HEK293 (cell line): ENCODE data around the gene KNOP1.
A peak's percentile ranks its signal among the peaks of the same experiment; 100 is the strongest.

Source experiments
- CTCF ChIA-PET: fragments of 350-600 bp; formaldehyde crosslinking; extraction: SDS; loops from one replicate; lab custom pipeline; 2021; ENCODE audit warnings: antibody characterized with exemption; lab: Yijun Ruan, JAX
- POLR2A ChIA-PET: fragments of 300-600 bp; formaldehyde crosslinking; extraction: SDS; loops from one replicate; lab custom pipeline; 2020; ENCODE audit warnings: antibody characterized with exemption, inconsistent platforms; lab: Yijun Ruan, JAX
- H3K27ac ChIP-seq: fragments of 200-500 bp; sonication (Bioruptor generic); 2 replicates; pipeline ENCODE4 v1.5.1; 2014; ENCODE audit warnings: low read depth, low read length, control low read depth, inconsistent platforms; ENCODE audit errors: extremely low read depth
- H3K36me3 ChIP-seq, 2 experiments: fragments of 200-500 bp in 1 of 2; sonication (Bioruptor generic) in 1 of 2; 1 replicate in 1 of 2; 2 replicates in 1 of 2; pipeline ENCODE4 v1.5.1; 2014 to 2017; ENCODE audit warnings: inconsistent platforms in 2 of 2, low read length in 2 of 2; ENCODE audit not compliant: control insufficient read depth in 2 of 2, insufficient read depth in 1 of 2
- H3K4me1 ChIP-seq: fragments of 200-500 bp; sonication (Bioruptor generic); 2 replicates; pipeline ENCODE4 v1.5.1; 2014; ENCODE audit warnings: mild to moderate bottlenecking, low read length, inconsistent platforms; ENCODE audit not compliant: control insufficient read depth, insufficient read depth
- H3K4me3 ChIP-seq: 2 replicates; pipeline ENCODE4 v1.5.1; 2011; ENCODE audit warnings: low read depth, mild to moderate bottlenecking, control low read depth, low read length, moderate library complexity
- H3K9me3 ChIP-seq: fragments of 200-500 bp; sonication (Bioruptor generic); 2 replicates; pipeline ENCODE4 v1.5.1; 2014; ENCODE audit warnings: low read depth, low read length, inconsistent platforms; ENCODE audit not compliant: control insufficient read depth, insufficient read depth
- KLF8 ChIP-seq: fragments of 450-650 bp; formaldehyde crosslinking; IDR thresholded peaks from 2 replicates; pipeline ENCODE4 v1.5.1; 2016; ENCODE audit warnings: missing biosample characterization, missing genetic modification characterization
- OSR2 ChIP-seq: fragments of 450-650 bp; formaldehyde crosslinking; IDR thresholded peaks from 2 replicates; pipeline ENCODE4 v1.5.1; 2016; ENCODE audit warnings: missing biosample characterization, missing genetic modification characterization
- RBAK ChIP-seq: fragments of 450-650 bp; formaldehyde crosslinking; IDR thresholded peaks from 2 replicates; pipeline ENCODE4 v1.5.1; 2016; ENCODE audit warnings: missing biosample characterization, missing genetic modification characterization
- SCRT1 ChIP-seq: fragments of 450-650 bp; formaldehyde crosslinking; IDR thresholded peaks from 2 replicates; pipeline ENCODE4 v1.5.1; 2016; ENCODE audit warnings: missing biosample characterization, missing genetic modification characterization, borderline replicate concordance
- SP3 ChIP-seq: fragments of 450-650 bp; formaldehyde crosslinking; IDR thresholded peaks from 2 replicates; pipeline ENCODE4 v1.5.1; 2016; ENCODE audit warnings: missing biosample characterization, missing genetic modification characterization
- WT1 ChIP-seq: fragments of 450-650 bp; formaldehyde crosslinking; IDR thresholded peaks from 2 replicates; pipeline ENCODE4 v1.5.1; 2016; ENCODE audit warnings: missing biosample characterization, missing genetic modification characterization
- ZBTB44 ChIP-seq: fragments of 450-650 bp; IDR thresholded peaks from 2 replicates; pipeline ENCODE4 v1.5.1; 2018; ENCODE audit warnings: missing biosample characterization, mild to moderate bottlenecking, missing genetic modification characterization
- ZBTB49 ChIP-seq: fragments of 450-650 bp; formaldehyde crosslinking; IDR thresholded peaks from 2 replicates; pipeline ENCODE4 v1.5.1; 2016; ENCODE audit warnings: missing biosample characterization, missing genetic modification characterization, low read depth
- ZFP41 ChIP-seq: fragments of 450-650 bp; formaldehyde crosslinking; IDR thresholded peaks from 2 replicates; pipeline ENCODE4 v1.5.1; 2016; ENCODE audit warnings: missing biosample characterization, missing genetic modification characterization, borderline replicate concordance
- ZFP69B ChIP-seq: fragments of 450-650 bp; formaldehyde crosslinking; IDR thresholded peaks from 2 replicates; pipeline ENCODE4 v1.5.1; 2016; ENCODE audit warnings: missing biosample characterization, missing genetic modification characterization
- ZNF138 ChIP-seq: fragments of 450-650 bp; formaldehyde crosslinking; IDR thresholded peaks from 2 replicates; pipeline ENCODE4 v1.5.1; 2016; ENCODE audit warnings: missing biosample characterization, missing genetic modification characterization, borderline replicate concordance
- ZNF155 ChIP-seq: fragments of 450-650 bp; formaldehyde crosslinking; IDR thresholded peaks from 2 replicates; pipeline ENCODE4 v1.5.1; 2016; ENCODE audit warnings: missing biosample characterization, missing genetic modification characterization
- ZNF157 ChIP-seq: fragments of 450-650 bp; formaldehyde crosslinking; IDR thresholded peaks from 2 replicates; pipeline ENCODE4 v1.5.1; 2016; ENCODE audit warnings: missing biosample characterization, missing genetic modification characterization
- ZNF513 ChIP-seq: fragments of 450-650 bp; IDR thresholded peaks from 2 replicates; pipeline ENCODE4 v1.5.1; 2018; ENCODE audit warnings: missing biosample characterization, missing genetic modification characterization
- ZNF571 ChIP-seq: fragments of 450-650 bp; formaldehyde crosslinking; IDR thresholded peaks from 2 replicates; pipeline ENCODE4 v1.5.0; 2017; ENCODE audit warnings: missing biosample characterization, missing genetic modification characterization
- TF ChIP-seq, protein P1 (sequence below): fragments of 450-650 bp; formaldehyde crosslinking; IDR thresholded peaks from 2 replicates; pipeline ENCODE4 v1.5.1; 2016; ENCODE audit warnings: missing biosample characterization, missing genetic modification characterization, low read depth
- TF ChIP-seq, protein P2 (sequence below): fragments of 450-650 bp; formaldehyde crosslinking; IDR thresholded peaks from 2 replicates; pipeline ENCODE4 v1.5.1; 2016; ENCODE audit warnings: missing biosample characterization, missing genetic modification characterization

The KNOP1 gene

GRCh38 chr16:19655242-19655777 is 62.7 kb downstream of the KNOP1 start:
- H3K27ac ChIP-seq, result no peak overlapping the region
- ChIA-PET POLR2A (no interaction called here), CTCF (no interaction called here)
- H3K36me3 ChIP-seq, result peaks cover 8 to 29% of the 10 kb centered on the region in 2 experiments; a peak in 2 of 3 replicates
- TF ChIP-seq KLF8, result no peak
- TF ChIP-seq, protein P1, sequence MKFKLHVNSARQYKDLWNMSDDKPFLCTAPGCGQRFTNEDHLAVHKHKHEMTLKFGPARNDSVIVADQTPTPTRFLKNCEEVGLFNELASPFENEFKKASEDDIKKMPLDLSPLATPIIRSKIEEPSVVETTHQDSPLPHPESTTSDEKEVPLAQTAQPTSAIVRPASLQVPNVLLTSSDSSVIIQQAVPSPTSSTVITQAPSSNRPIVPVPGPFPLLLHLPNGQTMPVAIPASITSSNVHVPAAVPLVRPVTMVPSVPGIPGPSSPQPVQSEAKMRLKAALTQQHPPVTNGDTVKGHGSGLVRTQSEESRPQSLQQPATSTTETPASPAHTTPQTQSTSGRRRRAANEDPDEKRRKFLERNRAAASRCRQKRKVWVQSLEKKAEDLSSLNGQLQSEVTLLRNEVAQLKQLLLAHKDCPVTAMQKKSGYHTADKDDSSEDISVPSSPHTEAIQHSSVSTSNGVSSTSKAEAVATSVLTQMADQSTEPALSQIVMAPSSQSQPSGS (tag by site-specific recombination), result no peak
- TF ChIP-seq ZFP41 (tag by site-specific recombination), result no peak
- no peak for TF ChIP-seq ZNF155 (tag by site-specific recombination)
- TF ChIP-seq OSR2 (tag by site-specific recombination), result 0 out of 2 replicates have a peak, but pooled peaks have one; percentile 20
- peak; percentile 94 for TF ChIP-seq WT1
- no peak for TF ChIP-seq ZNF571 (tag by site-specific recombination)
- no peak for TF ChIP-seq ZBTB49 (tag by site-specific recombination)
- no peak for TF ChIP-seq ZFP69B
- TF ChIP-seq ZNF138, result no peak
- no peak for TF ChIP-seq SCRT1 (tag by site-specific recombination)
- peak; percentile 39; the same call in 1 of the 2 replicates for TF ChIP-seq ZBTB44 (tag by site-specific recombination)
- no peak for TF ChIP-seq ZNF157
- TF ChIP-seq, protein P2, sequence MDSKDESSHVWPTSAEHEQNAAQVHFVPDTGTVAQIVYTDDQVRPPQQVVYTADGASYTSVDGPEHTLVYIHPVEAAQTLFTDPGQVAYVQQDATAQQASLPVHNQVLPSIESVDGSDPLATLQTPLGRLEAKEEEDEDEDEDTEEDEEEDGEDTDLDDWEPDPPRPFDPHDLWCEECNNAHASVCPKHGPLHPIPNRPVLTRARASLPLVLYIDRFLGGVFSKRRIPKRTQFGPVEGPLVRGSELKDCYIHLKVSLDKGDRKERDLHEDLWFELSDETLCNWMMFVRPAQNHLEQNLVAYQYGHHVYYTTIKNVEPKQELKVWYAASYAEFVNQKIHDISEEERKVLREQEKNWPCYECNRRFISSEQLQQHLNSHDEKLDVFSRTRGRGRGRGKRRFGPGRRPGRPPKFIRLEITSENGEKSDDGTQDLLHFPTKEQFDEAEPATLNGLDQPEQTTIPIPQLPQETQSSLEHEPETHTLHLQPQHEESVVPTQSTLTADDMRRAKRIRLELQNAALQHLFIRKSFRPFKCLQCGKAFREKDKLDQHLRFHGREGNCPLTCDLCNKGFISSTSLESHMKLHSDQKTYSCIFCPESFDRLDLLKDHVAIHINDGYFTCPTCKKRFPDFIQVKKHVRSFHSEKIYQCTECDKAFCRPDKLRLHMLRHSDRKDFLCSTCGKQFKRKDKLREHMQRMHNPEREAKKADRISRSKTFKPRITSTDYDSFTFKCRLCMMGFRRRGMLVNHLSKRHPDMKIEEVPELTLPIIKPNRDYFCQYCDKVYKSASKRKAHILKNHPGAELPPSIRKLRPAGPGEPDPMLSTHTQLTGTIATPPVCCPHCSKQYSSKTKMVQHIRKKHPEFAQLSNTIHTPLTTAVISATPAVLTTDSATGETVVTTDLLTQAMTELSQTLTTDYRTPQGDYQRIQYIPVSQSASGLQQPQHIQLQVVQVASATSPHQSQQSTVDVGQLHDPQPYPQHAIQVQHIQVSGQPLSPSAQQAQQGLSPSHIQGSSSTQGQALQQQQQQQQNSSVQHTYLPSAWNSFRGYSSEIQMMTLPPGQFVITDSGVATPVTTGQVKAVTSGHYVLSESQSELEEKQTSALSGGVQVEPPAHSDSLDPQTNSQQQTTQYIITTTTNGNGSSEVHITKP (tag by site-specific recombination), result no peak
- TF ChIP-seq ZNF513 (tag by site-specific recombination), result no peak
- no peak for TF ChIP-seq SP3 (tag by site-specific recombination)
- TF ChIP-seq RBAK (tag by site-specific recombination), result no peak
- no peaks in the 10 kb centered on the region for H3K4me1 ChIP-seq
- H3K4me3 ChIP-seq, result no peak overlapping the region
- no peaks in the 10 kb centered on the region for H3K9me3 ChIP-seq
